Breast epithelium (tissue), 4 donors: Measurements from ENCODE around the gene VSIG8. TPM values are rescaled to one million over a fixed set of nuclear protein-coding genes. Genes with fewer than 3 reads are reported as not detected.

ENCODE experiments used
- DNase-seq, 2 donors: peaks; one replicate each; pipeline ENCODE4 v3.0.0-alpha.2; 2019; ENCODE audit warnings: low spot score in 2 of 2
- H3K27ac ChIP-seq, 2 donors: fragments of 200-600 bp; sonication (generic) in 1 of 2; one replicate each; pipeline ENCODE4 v1.5.1; 2016 to 2019; ENCODE audit warnings: mild to moderate bottlenecking in 1 of 2
- H3K27me3 ChIP-seq, 2 donors: fragments of 200-600 bp; sonication (generic) in 1 of 2; one replicate each; pipeline versions ENCODE4 v1.5.1 to v1.6.0; 2017 to 2019; ENCODE audit warnings: control low read depth in 1 of 2, mild to moderate bottlenecking in 1 of 2
- H3K36me3 ChIP-seq: fragments of 200-600 bp; one replicate; pipeline ENCODE4 v1.5.1; 2019
- H3K4me1 ChIP-seq, 2 donors: fragments of 200-600 bp; sonication (generic); one replicate each; pipeline ENCODE4 v1.5.1; 2016 to 2019; ENCODE audit warnings: control low read depth in 1 of 2
- H3K4me3 ChIP-seq, 3 donors: fragments of 200-600 bp; sonication (generic); 1 replicate in 2 of 3; 2 replicates in 1 of 3; pipeline ENCODE4 v1.5.1; 2016 to 2019; ENCODE audit warnings: mild to moderate bottlenecking in 3 of 3, moderate library complexity in 2 of 3
- H3K9me3 ChIP-seq, 2 donors: fragments of 200-600 bp; sonication (generic) in 1 of 2; one replicate each; pipeline ENCODE4 v1.5.1; 2016 to 2019; ENCODE audit warnings: control low read depth in 1 of 2
- POLR2A ChIP-seq: fragments of 450-650 bp; IDR thresholded peaks from one replicate; pipeline ENCODE4 v1.6.1; 2016; ENCODE audit warnings: antibody characterized with exemption, mild to moderate bottlenecking, moderate library complexity
- POLR2AphosphoS5 ChIP-seq, 3 donors: sonication (generic); formaldehyde crosslinking; IDR thresholded peaks; one replicate each; pipeline ENCODE4 v1.6.1; 2017; ENCODE audit warnings: antibody characterized with exemption in 3 of 3
- intact Hi-C: fragments of 100-400 bp; cut with DNase I; formaldehyde crosslinking; loops from one replicate; pipeline ENCODE4 v1.15.1; 2023; ENCODE audit warnings: low total_unique reads
- total RNA-seq, 3 donors: library from RNA; depleted of rRNA; stranded (reverse); fragments of >200 nt; gene quantifications; one replicate each; pipeline ENCODE4 v1.1.0, GENCODE V29; 2016
- TF ChIP-seq, protein P1 (sequence below), 3 donors: fragments of 450-650 bp; IDR thresholded peaks; one replicate each; pipeline ENCODE4 v1.5.1; 2016 to 2017; ENCODE audit warnings: antibody characterized with exemption in 3 of 3, mild to moderate bottlenecking in 3 of 3, moderate library complexity in 3 of 3

The VSIG8 gene
- total RNA-seq, 3 donors from 2014 or later: 0.15 to 0.16 TPM; not detected in 1

DNA sequence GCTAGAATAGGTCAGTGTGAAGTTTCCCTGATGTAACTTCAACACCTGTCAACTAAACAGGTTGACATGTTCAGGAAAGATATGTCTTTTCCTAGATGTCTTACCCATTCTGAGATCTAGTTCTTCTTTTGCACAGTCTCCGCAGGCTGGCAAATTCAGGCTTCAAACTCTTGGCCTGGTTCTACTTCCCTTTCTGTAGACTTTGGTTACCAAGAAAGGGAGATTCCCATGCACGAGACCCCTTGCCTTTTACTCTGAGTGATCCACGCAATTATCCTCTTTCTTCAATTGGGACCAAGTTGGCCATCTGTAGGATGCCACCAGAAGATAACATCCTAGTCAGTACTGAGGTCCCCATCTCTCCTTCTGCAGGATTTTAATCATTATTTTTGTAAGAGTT, 35.5 kb upstream of the VSIG8 start:
- H3K27ac ChIP-seq: no peak overlapping the region
- no peak for TF ChIP-seq POLR2A
- TF ChIP-seq, protein P1, sequence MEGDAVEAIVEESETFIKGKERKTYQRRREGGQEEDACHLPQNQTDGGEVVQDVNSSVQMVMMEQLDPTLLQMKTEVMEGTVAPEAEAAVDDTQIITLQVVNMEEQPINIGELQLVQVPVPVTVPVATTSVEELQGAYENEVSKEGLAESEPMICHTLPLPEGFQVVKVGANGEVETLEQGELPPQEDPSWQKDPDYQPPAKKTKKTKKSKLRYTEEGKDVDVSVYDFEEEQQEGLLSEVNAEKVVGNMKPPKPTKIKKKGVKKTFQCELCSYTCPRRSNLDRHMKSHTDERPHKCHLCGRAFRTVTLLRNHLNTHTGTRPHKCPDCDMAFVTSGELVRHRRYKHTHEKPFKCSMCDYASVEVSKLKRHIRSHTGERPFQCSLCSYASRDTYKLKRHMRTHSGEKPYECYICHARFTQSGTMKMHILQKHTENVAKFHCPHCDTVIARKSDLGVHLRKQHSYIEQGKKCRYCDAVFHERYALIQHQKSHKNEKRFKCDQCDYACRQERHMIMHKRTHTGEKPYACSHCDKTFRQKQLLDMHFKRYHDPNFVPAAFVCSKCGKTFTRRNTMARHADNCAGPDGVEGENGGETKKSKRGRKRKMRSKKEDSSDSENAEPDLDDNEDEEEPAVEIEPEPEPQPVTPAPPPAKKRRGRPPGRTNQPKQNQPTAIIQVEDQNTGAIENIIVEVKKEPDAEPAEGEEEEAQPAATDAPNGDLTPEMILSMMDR (IDR thresholded peaks at IDR 0.05): no peak
- no peak for TF ChIP-seq POLR2AphosphoS5 (IDR thresholded peaks at IDR 0.05)
- H3K36me3 ChIP-seq: no peaks in the 10 kb centered on the region
- H3K4me1 ChIP-seq: no peaks in the 10 kb centered on the region
- no peaks in the 10 kb centered on the region for H3K27me3 ChIP-seq
- no peak overlapping the region for H3K4me3 ChIP-seq
- no peaks in the 10 kb centered on the region for H3K9me3 ChIP-seq
- intact Hi-C loops: no loop called here
- DNase-seq: no peak

DNA sequence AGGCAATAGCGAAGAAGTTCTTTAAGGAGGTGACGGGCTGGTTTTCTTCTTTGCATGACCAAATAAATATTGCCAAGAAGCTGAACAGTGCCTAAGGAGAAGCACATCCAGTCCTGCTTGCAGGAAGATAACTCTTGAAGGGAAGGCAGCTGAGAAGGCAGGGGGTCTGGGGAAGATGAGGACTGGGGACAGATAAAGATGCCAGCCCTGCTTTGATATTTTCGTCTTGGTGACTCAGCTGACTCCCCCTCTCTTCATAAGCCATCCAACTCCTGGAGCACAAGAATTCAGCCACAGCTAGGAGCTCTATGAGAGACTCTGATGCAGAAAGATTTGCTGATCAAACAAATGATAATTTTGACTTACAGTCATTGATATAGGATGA, 34.1 kb upstream of the VSIG8 start:
- H3K4me1 ChIP-seq: no peaks in the 10 kb centered on the region
- no peak for DNase-seq
- H3K4me3 ChIP-seq: no peak overlapping the region
- H3K36me3 ChIP-seq: no peaks in the 10 kb centered on the region
- H3K27me3 ChIP-seq: no peaks in the 10 kb centered on the region
- intact Hi-C loops: no loop called here
- TF ChIP-seq, protein P1 (IDR thresholded peaks at IDR 0.05): no peak
- TF ChIP-seq POLR2AphosphoS5 (IDR thresholded peaks at IDR 0.05): no peak
- no peak for TF ChIP-seq POLR2A
- H3K27ac ChIP-seq: peak overlapping the region; percentile 8 to 48
- no peaks in the 10 kb centered on the region for H3K9me3 ChIP-seq

DNA sequence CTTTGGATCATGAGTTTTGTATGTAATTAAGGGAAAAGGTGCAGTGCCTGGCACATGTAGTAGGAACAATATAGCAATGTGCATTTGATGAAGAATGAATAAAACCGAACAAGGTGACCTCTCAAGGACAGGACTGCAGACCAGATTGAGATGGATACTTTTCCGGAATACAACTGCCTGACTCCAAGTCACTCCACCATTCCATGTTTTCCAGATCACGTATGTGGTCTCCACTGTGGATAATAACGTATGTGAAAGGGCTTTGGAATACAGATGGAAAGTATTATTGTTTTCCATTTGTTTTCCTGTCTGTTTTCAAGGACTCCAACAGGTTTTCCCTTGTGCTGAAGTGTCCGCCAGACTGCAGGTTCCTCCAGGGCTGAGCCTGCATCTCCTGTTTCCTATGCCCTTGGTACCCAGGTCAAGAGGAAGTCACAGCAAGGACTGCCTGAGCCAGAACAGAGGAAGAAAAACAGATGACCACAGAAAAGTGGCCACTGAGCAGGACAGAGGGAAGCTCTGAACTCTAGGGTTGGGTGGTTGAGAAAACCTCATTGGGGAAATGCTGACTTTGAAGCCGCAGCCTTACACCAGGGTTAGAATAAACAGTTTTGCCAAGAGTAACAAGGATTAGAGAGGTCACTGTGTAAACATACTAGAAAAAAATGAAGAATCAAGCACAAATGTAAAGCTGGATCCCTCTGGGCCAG, 33.5 kb upstream of the VSIG8 start:
- Histone ChIP-seq H3K27me3 (no peaks in the 10 kb centered on the region), H3K4me1 (no peaks in the 10 kb centered on the region), H3K36me3 (no peaks in the 10 kb centered on the region), H3K9me3 (no peaks in the 10 kb centered on the region), H3K27ac (peak overlapping the region in 1 of 2 donors; percentile 48), H3K4me3 (no peak overlapping the region)
- DNase-seq: no peak
- TF ChIP-seq POLR2AphosphoS5 (IDR thresholded peaks at IDR 0.05): no peak
- TF ChIP-seq, protein P1 (IDR thresholded peaks at IDR 0.05): no peak
- no peak for TF ChIP-seq POLR2A
- intact Hi-C loops: no loop called here

DNA sequence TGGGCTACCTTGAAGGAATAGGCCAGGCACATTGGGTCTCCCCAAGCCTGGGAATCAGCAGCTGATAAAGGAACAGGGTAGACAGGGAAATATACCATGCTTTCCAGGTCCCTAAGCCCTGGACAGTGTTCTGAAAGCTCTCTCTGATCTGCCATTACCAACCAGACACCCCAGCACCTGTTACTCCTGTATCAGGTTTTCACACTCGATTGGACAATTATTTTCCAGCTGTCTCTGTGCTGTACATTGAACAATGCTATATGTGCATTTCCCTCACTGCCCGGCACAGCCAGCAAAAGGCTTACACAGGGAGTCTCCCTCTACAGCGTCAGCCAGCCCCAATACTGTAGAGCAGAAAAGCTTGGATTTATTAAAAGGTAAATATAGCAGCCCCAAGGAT, 32.8 kb upstream of the VSIG8 start:
- no peak for DNase-seq
- H3K27ac ChIP-seq: no peak overlapping the region
- TF ChIP-seq, protein P1 (IDR thresholded peaks at IDR 0.05): no peak
- TF ChIP-seq POLR2A: no peak
- no peak for TF ChIP-seq POLR2AphosphoS5 (IDR thresholded peaks at IDR 0.05)
- H3K9me3 ChIP-seq: no peaks in the 10 kb centered on the region
- H3K27me3 ChIP-seq: no peaks in the 10 kb centered on the region
- H3K4me3 ChIP-seq: no peak overlapping the region
- intact Hi-C loops: no loop called here
- no peaks in the 10 kb centered on the region for H3K4me1 ChIP-seq
- no peaks in the 10 kb centered on the region for H3K36me3 ChIP-seq

DNA sequence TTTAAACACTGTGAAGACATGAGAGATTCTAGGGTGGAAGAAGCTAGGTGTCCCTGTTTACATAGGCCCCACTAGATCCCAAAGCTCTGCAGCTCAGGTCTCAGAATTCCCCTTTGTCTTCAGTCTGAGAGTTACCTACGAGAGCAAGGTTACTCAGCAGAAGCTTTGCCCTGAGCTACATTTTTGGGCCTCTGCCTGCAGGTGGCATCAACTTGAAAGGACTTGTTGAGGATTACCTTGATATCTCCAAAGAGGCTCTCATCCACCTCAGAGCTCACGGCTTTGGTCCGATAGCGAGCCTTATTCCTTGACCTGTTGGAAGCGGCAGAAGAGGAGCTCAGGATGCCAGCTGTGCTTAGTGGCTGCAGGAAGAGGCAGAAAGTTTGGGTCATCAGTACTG, 30.5 kb upstream of the VSIG8 start:
- no peak for DNase-seq
- Histone ChIP-seq H3K36me3 (no peaks in the 10 kb centered on the region), H3K4me1 (no peaks in the 10 kb centered on the region), H3K27ac (no peak overlapping the region), H3K27me3 (no peaks in the 10 kb centered on the region), H3K9me3 (no peaks in the 10 kb centered on the region), H3K4me3 (no peak overlapping the region)
- intact Hi-C loops: no loop called here
- no peak for TF ChIP-seq POLR2AphosphoS5 (IDR thresholded peaks at IDR 0.05)
- TF ChIP-seq, protein P1 (IDR thresholded peaks at IDR 0.05): no peak
- TF ChIP-seq POLR2A: no peak
